NCI-H146 (cell line): ENCODE measurements around the gene ADGRL4.
"Not testable (repeated sequence)": the region's sequence is repeated elsewhere in the genome, so short reads cannot be mapped to it uniquely, and the experiment has no call there.

Experiments
- DNase-seq: peaks from one replicate; lab custom pipeline; 2025; lab: John Stamatoyannopoulos, UW

Gene ADGRL4

GRCh38 chr1:79006564-79006963, at the start of gene ADGRL4:
Gene ADGRL4, minus strand, starts transcription at chr1:79006730. Its CDS starts 76 bp downstream, at chr1:79006654.
- no peak for DNase-seq

- DNase-seq = no peak
Measured at GRCh38 chr1:79055856-79056255, 49.3 kb upstream of the ADGRL4 start.

DNA sequence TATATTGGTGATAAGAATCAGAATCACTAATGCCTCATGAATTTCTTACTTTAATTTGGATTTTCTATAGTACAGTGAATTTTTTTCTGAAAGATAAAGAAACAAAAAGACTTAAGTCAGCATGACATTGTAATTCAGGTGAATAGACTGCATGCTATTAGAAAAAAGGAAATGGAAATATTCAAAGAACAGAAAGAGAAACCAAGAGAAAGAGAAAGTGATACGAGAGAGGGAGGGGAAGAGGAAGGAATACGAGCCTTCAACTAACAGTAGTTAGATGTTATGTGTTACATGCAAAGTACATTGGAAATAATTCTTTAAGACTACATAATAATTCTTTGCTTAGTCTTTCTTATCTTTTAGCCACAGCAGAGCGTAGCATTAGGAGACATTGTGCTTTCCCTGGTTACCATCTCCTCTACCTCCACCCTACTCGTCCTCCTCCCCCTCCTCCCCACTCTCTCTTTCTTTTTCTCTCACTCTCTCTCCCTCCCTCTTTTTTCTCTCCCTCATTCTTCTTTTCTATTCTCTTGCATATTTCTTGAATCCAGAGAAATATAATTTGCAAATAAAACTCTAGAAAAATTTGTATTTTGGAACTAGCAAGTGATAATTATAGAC, 46.4 kb upstream of the ADGRL4 start:
- DNase-seq = no peak

DNA sequence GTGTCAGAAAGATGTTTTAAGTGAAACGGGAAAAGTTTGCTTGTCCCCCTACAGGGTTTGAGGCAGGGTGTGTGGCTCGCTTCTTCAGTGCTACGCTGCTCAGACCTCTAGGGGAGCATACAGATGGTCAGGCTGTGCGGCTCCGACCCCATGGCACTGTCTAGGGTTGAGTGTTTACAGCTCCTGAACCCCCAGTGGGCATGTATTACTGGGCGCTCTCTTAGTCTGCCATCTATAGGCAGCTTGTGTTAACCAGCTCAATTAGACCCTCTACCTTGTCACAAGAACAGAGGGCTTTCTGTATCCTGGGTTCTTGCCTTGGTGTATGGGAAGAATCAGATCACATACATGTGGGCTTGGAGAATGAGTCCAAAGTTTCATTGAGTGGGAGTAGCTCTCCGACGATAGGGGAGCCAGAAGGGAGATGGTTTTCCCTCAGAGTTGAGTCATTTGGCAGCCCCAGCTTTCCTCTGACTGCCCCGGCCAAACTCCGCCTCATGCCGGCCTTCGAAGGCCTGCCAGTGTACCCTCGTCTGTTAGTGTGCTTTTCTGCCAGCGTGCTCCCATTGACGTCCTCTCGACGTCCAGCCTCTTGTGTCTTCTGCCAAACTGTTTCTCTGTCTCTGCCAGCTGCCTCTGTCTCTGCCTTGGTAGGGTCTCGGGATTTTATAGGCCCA, 38.6 kb upstream of the ADGRL4 start:
- peak; percentile 4 for DNase-seq

DNA sequence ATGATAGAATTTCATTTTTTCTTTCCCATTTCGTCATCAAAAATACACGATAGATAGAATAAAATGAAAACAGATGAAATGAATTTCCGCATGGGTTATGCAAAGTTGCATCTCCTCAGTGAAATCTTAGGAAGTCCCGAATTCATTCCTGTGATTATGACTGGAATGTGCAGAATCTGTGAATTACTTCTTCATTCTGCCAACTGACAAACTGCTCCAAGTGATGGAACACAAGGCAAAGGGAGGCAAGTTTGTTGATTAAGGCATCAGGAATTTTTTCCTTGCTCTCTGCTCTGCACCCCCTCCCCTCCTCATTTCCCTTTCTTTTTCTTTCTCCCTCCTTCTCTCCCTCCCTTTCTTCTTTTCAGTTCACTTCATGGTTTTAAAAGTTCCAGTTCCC, 37.0 kb upstream of the ADGRL4 start:
- DNase-seq = no peak

- DNase-seq = no peak
Measured at GRCh38 chr1:79042539-79042938, 36.0 kb upstream of the ADGRL4 start.

- no peak for DNase-seq
Measured at GRCh38 chr1:79042117-79042516, 35.6 kb upstream of the ADGRL4 start.

DNA sequence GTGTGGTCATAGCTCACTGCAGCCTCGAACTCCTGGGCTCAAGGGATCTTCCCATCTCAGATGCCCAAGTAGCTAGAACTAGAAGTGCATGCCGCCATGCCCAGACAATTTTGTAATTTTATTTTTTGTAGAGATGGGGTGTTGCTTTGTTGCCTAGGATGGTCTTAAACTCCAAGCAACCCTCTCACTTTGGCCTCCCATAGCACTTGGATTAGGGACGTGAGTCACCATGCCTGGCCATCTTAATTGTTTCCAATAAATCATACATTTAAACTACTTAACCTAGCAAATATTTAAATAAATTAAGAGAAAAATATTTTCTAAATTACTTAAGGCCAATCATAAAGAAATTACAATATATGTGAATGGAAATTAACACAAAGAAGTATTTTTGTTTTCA, 35.1 kb upstream of the ADGRL4 start:
- no peak for DNase-seq

DNA sequence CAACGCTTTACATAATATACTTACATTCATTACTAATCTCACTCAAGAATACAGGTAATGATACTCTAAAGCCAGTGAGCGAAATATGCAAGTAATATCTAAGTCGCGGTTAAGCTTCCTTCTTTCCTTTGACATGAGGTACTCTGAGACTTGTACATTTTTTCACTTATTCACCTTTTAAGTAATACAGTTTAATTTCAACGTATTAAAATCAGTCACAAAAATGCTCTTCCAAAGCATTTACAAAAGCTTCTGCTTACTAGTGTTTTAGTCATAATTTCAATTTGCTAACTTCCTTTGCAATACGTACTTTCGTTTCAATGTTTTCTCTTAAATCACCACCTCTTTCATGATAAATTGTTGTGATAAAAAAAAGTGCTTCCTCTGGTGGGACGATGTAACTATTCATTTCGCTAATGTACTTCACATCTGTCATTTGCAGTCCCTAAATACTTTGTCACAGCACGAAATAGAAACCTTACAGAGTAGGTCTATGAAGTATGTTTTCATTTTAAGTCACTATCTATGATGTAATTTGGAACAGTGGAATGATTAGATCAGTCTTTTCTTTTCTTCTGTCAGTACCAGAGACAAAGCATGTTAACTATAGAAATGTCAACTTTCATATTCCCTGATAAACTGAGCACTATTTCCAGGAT, 34.0 kb upstream of the ADGRL4 start:
- DNase-seq = no peak

DNA sequence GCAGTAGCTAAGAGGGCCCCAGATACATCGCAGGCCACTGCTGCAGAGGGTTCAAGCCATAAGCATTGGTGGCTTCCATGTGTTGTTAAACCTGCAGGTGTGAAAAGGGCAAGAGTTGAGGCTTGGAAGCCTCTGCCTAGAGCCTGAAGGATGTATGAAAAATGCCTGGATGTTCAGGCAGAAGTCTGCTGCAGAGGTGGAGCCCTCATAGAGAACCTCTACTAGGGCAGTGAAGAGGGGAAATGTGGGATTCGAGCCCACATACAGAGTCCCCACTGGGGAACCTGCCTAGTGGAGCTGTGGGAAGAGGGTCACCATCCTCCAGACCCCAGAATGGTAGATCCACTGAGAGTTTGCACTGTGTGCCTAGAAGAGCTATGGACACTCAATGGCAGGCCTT, 30.6 kb upstream of the ADGRL4 start:
- DNase-seq = no peak

- no peak for DNase-seq
Measured at GRCh38 chr1:79012500-79012899, 6.0 kb upstream of the ADGRL4 start.

DNA sequence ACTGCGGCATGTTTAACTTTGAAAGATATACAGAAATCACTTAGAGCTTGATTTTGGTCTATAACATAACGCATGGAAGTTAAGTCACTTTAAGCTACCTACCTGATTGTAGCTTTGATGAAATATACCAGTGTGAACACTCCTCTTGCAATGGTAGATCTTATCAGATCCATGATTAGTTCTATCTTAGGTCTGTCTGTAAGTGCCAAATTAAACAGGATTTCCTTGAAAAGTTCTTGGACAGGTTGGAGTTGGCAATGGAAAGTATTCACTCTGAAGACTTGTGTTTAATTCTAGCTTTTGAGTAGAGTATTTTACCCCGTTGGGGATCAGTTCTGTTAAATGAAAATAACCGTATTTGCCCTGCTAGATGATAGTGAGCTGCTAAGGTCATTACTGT, 4.1 kb upstream of the ADGRL4 start:
- no peak for DNase-seq

DNA sequence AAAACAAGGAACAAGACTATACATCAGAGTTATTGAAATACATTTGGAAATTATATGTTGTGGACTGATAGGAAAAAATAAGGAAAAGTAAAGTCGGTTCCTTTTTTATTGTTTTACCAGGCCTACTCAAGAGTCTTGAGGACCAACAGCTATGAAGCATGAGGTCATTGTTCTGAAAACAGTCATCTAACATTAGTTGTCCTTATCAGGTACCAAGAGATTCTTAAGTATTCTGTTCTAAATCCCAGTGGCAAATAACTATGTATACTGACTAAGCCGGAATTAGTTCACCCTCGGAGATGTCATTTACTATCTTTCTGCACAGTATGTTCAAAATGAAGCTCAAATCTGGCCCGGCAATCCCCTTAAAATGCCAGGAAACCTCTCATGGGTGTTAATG, 585 bp downstream of the ADGRL4 start:
- DNase-seq = no peak

DNA sequence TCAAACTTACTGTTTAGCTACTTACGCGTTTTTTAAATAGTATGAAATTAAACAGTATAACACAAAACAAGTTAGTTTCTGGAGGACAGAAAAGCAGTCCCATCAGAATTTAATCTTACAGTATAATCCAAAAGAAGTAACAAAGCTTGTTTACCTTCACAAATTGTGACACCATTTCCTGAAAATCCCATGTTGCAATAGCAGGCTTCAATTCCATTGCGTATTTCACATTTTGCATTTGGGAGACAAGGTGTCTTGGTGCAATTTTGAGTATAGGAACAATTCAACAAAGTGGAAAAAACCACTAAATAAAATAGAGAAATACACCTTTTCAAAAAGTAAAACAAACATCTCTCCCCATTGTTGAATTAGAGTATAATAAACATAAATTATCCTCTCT, 1.6 kb downstream of the ADGRL4 start:
- no peak for DNase-seq

GRCh38 chr1:78996791-78997190, 9.7 kb downstream of the ADGRL4 start:
- no peak for DNase-seq

GRCh38 chr1:78987042-78987441, 19.5 kb downstream of the ADGRL4 start:
- DNase-seq = no peak

GRCh38 chr1:78980511-78980910, 26.0 kb downstream of the ADGRL4 start:
- DNase-seq = no peak

GRCh38 chr1:78972723-78973122, 33.8 kb downstream of the ADGRL4 start:
- no peak for DNase-seq

DNA sequence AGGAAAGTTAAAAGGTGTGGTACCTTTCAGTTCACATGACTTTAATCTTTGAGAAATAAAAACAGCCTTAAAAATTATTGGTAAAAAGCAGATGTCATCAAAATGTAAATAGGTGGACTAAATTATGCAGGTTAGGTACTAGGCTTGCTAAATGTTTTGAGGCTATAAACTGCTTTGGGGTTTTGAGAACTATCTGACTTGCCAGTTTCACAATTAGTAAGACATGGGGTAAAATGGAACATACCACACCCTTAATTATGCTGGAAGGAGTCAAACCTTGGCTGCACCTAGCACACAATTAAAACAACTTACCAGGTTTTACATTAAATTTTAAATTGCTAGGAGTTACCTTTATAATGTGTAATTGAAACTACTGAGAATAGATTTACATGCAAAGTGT, 39.4 kb downstream of the ADGRL4 start:
- not testable (repeated sequence) for DNase-seq

GRCh38 chr1:78958711-78959110, 47.8 kb downstream of the ADGRL4 start:
- DNase-seq = no peak

- DNase-seq = no peak
Measured at GRCh38 chr1:78950826-78951225, 55.7 kb downstream of the ADGRL4 start.

DNA sequence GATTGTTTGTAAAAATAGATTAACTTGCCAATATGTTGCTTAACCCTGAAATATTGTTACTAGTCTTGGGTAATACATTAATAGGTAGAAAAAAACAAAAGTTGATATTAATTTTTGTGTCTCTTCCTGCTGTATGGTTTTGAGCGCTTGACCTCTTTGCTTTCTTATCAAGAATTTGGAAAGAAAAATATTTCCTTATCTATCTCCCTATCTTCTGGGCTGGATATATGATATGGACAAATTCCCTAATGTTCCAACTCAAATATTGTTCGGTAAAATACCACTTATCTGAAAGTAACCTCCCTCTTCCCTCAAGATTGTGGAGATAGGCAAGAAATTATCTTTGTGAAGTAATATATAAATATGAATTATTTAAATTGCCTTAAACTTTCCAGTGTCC, 57.3 kb downstream of the ADGRL4 start:
- DNase-seq = no peak

- DNase-seq = no peak
Measured at GRCh38 chr1:78919150-78919549, 87.4 kb downstream of the ADGRL4 start.

GRCh38 chr1:78918157-78918556, 88.4 kb downstream of the ADGRL4 start:
- DNase-seq = no peak
